AG04450 (cell line): ENCODE measurements around the gene IL17REL. TPM values are rescaled to one million over a fixed set of nuclear protein-coding genes. Genes with fewer than 3 reads are reported as not detected.

Experiments used
- CTCF ChIA-PET: fragments of 300-600, 350-600 bp; formaldehyde crosslinking; extraction: SDS; loops from one replicate; lab custom pipeline; 2022; ENCODE audit warnings: antibody characterized with exemption, inconsistent platforms; lab: Charles Lee
- POLR2A ChIA-PET: fragments of 350-600 bp; formaldehyde crosslinking; extraction: SDS; loops from one replicate; lab custom pipeline; 2021; ENCODE audit warnings: antibody characterized with exemption, inconsistent platforms; lab: Yijun Ruan, JAX
- DNase-seq: peaks from one replicate; pipeline ENCODE4 v3.0.0-alpha.2; 2011; ENCODE audit warnings: low read depth, low spot score
- H3K27ac ChIP-seq: one replicate; pipeline ENCODE4 v1.5.1; 2012; ENCODE audit warnings: low read depth, low read length, control low read depth
- H3K27me3 ChIP-seq: one replicate; pipeline ENCODE4 v1.6.0; 2012; ENCODE audit warnings: low read length; ENCODE audit not compliant: control insufficient read depth, insufficient read depth
- H3K4me3 ChIP-seq: 2 replicates; pipeline ENCODE4 v1.5.1; 2011; ENCODE audit warnings: mild to moderate bottlenecking, low read depth, low read length, control low read depth
- H3K9me3 ChIP-seq: 2 replicates; pipeline ENCODE4 v1.5.1; 2012; ENCODE audit warnings: low read length; ENCODE audit not compliant: control insufficient read depth, insufficient read depth
- CTCF ChIP-seq: IDR thresholded peaks from 2 replicates; pipeline ENCODE4 v1.5.1; 2011; ENCODE audit warnings: low read depth, low read length, control low read depth, inconsistent platforms
- polyA plus RNA-seq: library from polyadenylated mRNA; depleted of rRNA; stranded (reverse); fragments of >200 nt; gene quantifications from 2 replicates; pipeline ENCODE4 v1.2.3, GENCODE V29; 2011

The IL17REL gene
- polyA plus RNA-seq, 1 experiment: not detected

GRCh38 chr22:49995361-49996118 is 17.0 kb downstream of the IL17REL start:
- DNase-seq: no peak
- Histone ChIP-seq H3K9me3 (peaks cover 10% of the 10 kb centered on the region), H3K4me3 (no peak overlapping the region), H3K27ac (no peak overlapping the region), H3K27me3 (peaks cover 15% of the 10 kb centered on the region)
- CTCF ChIA-PET: interaction anchor here (0.6 to 1.9 kb wide), 2 partner anchors 16 to 35 kb away, joined by 3 to 6 read pairs; no protein-coding TSS in a partner anchor
- POLR2A ChIA-PET: interaction anchor here (0.6 kb wide), 1 partner anchor 23 kb away, joined by 3 read pairs; no protein-coding TSS in a partner anchor
- no peak for TF ChIP-seq CTCF

GRCh38 chr22:49995041-49995360 is 17.6 kb downstream of the IL17REL start:
- ChIA-PET CTCF (interaction anchor here (0.6 to 1.9 kb wide), 2 partner anchors 15 to 35 kb away, joined by 3 to 6 read pairs; no protein-coding TSS in a partner anchor), POLR2A (no interaction called here)
- Histone ChIP-seq H3K9me3 (peaks cover 15% of the 10 kb centered on the region), H3K27ac (no peak overlapping the region), H3K27me3 (peaks cover 10% of the 10 kb centered on the region), H3K4me3 (no peak overlapping the region)
- no peak for TF ChIP-seq CTCF
- no peak for DNase-seq

GRCh38 chr22:49994361-49995040 is 18.1 kb downstream of the IL17REL start:
- Histone ChIP-seq H3K27me3 (peaks cover 7% of the 10 kb centered on the region), H3K27ac (no peak overlapping the region), H3K9me3 (peaks cover 19% of the 10 kb centered on the region), H3K4me3 (no peak overlapping the region)
- DNase-seq: no peak
- TF ChIP-seq CTCF: no peak
- POLR2A ChIA-PET: interaction anchor here (0.7 kb wide), 1 partner anchor 126 kb away, joined by 3 read pairs; no protein-coding TSS in a partner anchor
- CTCF ChIA-PET: interaction anchor here (0.6 to 2.6 kb wide), 3 partner anchors 15 to 64 kb away, joined by 3 to 8 read pairs (median 6); no protein-coding TSS in a partner anchor

GRCh38 chr22:49993649-49994360 is 18.8 kb downstream of the IL17REL start:
- no peak for DNase-seq
- POLR2A ChIA-PET: interaction anchor here (0.6 to 0.7 kb wide), 2 partner anchors 58 to 126 kb away, joined by 3 to 4 read pairs; no protein-coding TSS in a partner anchor
- Histone ChIP-seq H3K27me3 (peaks cover 7% of the 10 kb centered on the region), H3K4me3 (no peak overlapping the region), H3K27ac (no peak overlapping the region), H3K9me3 (peaks cover 16% of the 10 kb centered on the region)
- no peak for TF ChIP-seq CTCF
- CTCF ChIA-PET: interaction anchor here (0.6 to 2.6 kb wide), 3 partner anchors 37 to 63 kb away, joined by 4 to 8 read pairs (median 6); no protein-coding TSS in a partner anchor
